Lower leg skin (tissue), 3 donors: Measurements from ENCODE around the gene C14orf180.

Experiments
- CTCF ChIP-seq, 3 donors: fragments of 450-650 bp; IDR thresholded peaks; one replicate each; pipeline ENCODE4 v1.5.1; 2016; ENCODE audit warnings: antibody characterized with exemption in 3 of 3, mild to moderate bottlenecking in 3 of 3, moderate library complexity in 2 of 3
- POLR2A ChIP-seq, 2 donors: fragments of 450-650 bp; IDR thresholded peaks; one replicate each; pipeline ENCODE4 v1.6.1; 2016 to 2017; ENCODE audit warnings: antibody characterized with exemption in 2 of 2, mild to moderate bottlenecking in 1 of 2, moderate library complexity in 1 of 2

GRCh38 chr14:104551851-104552737, 27.5 kb upstream of the C14orf180 start:
- TF ChIP-seq CTCF (IDR thresholded peaks at IDR 0.05): no peak
- TF ChIP-seq POLR2A (IDR thresholded peaks at IDR 0.05): no peak
